HG02973 (cell line): Measurements from ENCODE around the gene TIAM2.
"Not testable (repeated sequence)": the region's sequence is repeated elsewhere in the genome, so short reads cannot be mapped to it uniquely, and the experiment has no call there.

ENCODE experiments used
- ATAC-seq: cut with Tn5 transposase; IDR thresholded peaks from one replicate; pipeline ENCODE4 v1.9.1; 2021; ENCODE audit warnings: moderate library complexity; ENCODE audit not compliant: unreplicated experiment

Gene TIAM2

GRCh38 chr6:154989448-154989847, 5.7 kb upstream of the TIAM2 start:
- no peak for ATAC-seq

- ATAC-seq: no peak
These were observed 3.9 kb upstream of the TIAM2 start for GRCh38 chr6:154991207-154991606.

- no peak for ATAC-seq
These were observed 2.1 kb upstream of the TIAM2 start for GRCh38 chr6:154993026-154993425.

DNA sequence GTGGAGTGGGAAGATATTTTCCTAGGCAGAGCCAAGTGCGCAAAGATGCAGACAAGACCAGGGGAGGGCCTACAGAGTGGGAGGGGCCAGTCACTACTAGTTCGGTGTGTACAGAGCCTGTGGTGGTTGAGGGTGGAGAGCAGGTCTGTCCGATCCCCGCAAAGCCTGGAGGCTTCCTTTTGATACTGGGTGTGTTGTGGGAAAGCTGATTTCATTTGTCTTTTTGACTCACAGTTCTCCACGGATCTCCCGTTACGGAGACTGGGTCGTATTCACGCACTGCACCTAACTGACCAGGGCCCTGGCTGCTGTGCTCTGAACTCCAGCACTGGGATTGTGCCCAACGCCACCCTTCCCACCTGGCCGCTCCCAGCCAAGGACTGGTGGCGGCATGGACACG, 1.4 kb upstream of the TIAM2 start:
- ATAC-seq: no peak

- no peak for ATAC-seq
These were observed 270 bp upstream of the TIAM2 start for GRCh38 chr6:154994836-154995253.

DNA sequence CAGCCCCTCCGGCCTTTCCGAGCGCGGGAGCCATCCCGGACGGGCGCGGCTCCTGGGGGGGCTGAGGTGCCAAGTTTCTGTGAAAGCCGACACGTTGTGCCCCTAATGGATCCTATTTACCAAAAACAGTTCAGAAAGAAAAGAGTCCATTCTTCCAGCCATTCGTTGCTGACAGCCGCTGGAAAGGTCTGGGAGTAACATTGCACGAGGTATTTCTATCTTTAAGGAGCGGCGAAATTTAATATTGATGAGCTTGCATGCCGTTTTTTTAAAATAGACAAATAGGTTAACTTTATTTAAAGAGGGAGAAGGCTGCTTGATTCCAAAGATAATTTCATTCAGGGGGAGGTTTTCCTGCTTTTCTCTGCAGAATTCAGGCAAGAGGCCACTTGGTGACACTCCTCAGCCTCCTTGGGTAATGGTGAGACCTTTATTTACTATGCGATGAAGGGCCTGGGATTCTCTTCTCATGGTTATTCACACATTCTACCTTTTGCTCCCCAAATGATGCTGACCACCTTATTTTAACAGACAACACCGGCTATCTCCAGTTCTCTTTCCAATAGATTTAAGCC, 988 bp downstream of the TIAM2 start:
- no peak for ATAC-seq

GRCh38 chr6:154996841-154997311, 1.8 kb downstream of the TIAM2 start:
- ATAC-seq: no peak

GRCh38 chr6:154998855-154999254, 3.7 kb downstream of the TIAM2 start:
- ATAC-seq: no peak

DNA sequence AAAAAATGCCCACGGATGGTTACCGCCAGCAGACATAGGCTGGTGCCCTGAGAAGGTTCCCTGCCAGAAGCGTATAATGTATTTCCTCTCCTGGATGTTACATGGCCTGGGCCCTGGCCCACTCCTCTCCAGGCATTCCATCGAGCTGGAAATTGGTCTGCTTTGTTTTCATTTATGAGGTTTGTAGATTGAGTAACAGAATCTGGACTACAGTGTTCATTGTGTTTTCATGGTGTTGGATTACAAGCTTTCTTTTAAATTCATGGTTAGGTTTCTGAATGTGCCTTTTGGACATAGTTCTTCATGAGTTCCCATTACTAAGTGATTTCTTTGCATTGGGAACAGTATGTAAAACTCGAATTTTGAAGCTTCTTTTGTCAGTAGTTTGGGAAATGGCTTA, 6.4 kb downstream of the TIAM2 start:
- ATAC-seq: no peak

DNA sequence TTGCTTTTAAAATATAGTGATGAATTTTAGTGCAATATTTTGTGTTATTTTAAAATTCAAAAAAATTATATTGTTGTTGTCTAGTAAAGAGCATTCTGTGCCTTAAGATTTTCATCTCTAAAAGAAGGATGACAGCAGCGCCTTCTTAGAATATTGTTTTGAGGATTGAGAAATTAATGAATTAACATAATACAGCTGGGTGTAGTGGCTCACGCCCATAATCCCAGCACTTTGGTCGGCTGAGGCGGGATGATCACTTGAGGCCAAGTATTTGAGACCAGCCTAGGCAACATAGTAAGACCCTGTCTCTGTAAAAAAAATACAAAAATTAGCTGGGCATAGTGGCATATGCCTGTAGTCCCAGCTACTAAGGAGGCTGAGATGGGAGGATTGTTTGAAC, 6.8 kb downstream of the TIAM2 start:
- ATAC-seq: no peak

- ATAC-seq: no peak
These were observed 8.4 kb downstream of the TIAM2 start for GRCh38 chr6:155003476-155003875.

DNA sequence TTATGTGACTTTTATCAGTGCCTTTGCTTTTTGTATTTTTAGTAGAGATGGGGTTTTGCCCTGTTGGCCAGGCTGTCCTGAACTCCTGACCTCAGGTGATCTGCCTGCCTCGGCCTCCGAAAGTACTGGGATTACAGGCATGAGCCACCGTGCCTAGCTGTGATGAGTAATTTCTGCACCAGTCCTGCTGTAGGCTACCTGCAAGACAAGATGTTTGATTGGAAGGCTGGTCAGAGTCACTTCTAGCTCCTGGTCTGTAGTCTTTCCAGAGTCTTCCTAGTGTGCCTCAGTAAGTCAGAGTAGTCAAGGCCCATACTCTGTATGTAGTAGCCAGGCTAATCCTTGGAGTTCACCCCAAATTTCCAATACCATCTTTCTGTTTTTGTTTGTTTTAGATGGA, 8.9 kb downstream of the TIAM2 start:
- no peak for ATAC-seq

DNA sequence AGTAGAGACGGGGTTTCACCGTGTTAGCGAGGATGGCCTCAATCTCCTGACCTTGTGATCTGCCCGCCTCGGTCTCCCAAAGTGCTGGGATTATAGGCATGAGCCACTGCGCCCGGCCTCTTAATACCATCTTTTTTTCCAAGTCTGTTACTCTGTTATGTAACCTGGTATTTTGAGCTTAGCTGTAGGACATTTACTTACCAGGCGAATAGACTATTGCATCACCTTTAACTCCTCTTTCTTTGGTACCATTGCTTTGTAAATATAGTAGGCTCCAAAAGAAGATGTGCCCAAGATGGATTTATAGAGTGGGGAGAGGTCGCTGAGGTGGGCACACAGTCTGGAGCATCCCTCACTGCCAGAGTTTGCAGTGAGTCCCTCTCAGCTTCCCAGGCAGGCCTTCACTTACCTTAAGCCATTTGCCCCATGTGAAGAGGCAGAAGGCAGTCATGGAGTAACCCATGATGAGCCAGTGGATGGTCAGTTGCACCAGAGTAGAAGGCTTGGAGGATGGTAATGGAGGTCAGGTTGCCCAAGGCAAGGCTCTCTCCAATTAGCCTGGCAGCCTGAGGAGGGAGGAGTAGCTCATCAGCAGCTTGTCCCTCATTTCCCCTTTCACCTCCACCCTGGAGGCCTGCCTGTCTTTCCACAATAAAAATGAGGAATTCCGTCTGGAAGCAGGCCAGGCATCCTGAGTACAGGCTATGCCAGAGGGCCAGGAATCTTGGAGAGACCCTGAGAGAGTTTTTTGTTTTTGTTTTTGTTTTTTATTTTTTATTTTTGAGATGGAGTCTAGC, 9.7 kb downstream of the TIAM2 start:
- no peak for ATAC-seq

GRCh38 chr6:155008625-155009024, 13.5 kb downstream of the TIAM2 start:
- no peak for ATAC-seq

DNA sequence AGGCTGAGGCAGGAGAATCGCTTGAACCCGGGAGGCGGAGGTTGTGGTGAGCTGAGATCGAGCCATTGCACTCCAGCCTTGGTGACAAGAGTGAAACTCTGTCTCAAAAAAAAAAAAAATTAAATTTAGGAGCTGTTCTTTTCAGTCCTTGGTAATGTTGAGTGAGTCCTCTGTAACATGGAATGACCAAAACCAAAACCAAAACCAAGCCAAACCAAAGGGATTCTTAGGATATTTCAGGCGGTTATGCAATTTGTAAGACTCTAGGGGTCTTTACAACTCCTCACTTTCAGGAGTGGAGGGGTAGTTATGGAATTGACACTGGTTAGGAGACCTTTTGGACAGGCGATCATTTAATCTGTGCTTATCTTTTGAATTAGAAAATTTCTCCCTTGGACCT, 15.8 kb downstream of the TIAM2 start:
- ATAC-seq: no peak

GRCh38 chr6:155011809-155012291, 16.7 kb downstream of the TIAM2 start:
- ATAC-seq: no peak

GRCh38 chr6:155013457-155013876, 18.4 kb downstream of the TIAM2 start:
- no peak for ATAC-seq

GRCh38 chr6:155014137-155014536, 19.0 kb downstream of the TIAM2 start:
- ATAC-seq: no peak

DNA sequence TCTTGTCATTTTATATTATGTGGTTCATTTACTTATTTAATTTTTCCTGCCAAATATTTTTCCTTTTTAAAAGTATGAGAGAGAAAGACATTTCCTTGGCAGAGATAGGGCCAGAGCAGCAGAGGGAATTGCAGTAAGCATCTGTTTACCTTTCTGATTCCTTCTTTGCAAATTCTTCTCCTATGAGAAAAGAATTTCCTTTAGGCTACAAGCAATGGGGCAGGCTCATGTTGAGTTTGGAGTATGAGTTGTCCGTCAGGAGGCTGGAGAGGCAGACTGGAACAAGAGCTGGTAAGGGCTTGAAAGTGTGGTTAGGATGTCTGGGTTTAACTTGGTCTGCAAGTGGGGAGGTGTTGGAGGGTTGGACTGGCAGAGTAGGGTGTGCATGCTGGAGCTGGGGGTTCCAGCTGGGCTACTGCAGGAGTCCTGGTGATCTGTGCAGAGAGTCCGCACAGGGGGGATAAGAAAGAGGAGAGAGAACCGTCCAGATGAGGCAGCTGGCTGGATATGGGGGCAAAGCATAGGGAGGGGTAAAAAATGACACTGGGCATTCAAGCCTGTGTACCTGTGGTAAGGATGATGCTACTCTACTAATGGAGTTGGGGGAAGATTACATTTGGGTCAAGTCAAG, 19.7 kb downstream of the TIAM2 start:
- no peak for ATAC-seq

- not testable (repeated sequence) for ATAC-seq
These were observed 23.3 kb downstream of the TIAM2 start for GRCh38 chr6:155018415-155018814.

DNA sequence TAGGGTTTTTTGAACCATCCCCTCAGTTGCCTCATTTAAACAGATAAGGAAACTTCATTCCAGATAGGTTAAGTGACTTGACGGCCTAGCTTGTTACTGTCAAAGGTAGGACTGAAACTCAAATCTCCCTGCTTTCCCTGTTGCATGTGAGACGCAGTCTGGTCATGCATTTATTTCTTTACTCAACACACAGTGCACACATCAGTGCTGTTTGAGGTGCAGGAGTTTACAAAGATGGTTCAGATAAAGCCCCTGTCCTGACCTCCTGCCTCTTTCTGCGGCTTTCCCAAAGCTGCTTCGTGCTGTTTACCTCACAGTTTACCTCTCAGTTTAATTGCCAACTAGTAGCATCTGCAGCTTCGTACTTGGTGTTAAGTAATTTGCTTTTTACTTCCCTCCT, 26.6 kb downstream of the TIAM2 start:
- ATAC-seq: no peak

- no peak for ATAC-seq
These were observed 27.6 kb downstream of the TIAM2 start for GRCh38 chr6:155022721-155023120.
